ENCODE data around the gene ST7. TPM values are rescaled to one million over a fixed set of nuclear protein-coding genes. Genes with fewer than 3 reads are reported as not detected.
"Not testable (repeated sequence)": the region's sequence is repeated elsewhere in the genome, so short reads cannot be mapped to it uniquely, and the experiment has no call there.

Gene ST7
- total and polyA plus RNA-seq, 8 donors: 7.5 to 49.0 (median 16.1) TPM

DNA sequence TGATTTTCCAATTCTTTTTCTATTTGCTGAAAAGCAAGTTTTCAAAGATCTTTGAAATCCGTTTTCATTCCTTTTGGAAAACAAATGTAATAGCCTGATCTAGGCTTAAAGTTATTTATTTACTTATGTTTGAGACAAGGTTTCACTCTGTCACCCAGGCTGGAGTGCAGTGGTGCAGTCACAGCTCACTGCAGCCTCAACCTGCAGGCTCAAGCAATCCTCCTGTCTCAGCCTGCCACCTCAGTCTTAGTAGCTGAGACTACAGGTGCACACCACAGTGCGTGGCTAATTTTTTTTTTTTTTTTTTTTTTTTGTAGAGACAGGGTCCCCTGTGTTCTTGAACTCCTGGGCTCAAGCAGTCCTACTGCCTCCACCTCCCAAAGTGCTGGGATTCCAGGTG, 4.6 kb downstream of the ST7 start:
- TF ChIP-seq EP300 (IDR thresholded peaks at IDR 0.05) (no peak), POLR2A (IDR thresholded peaks at IDR 0.05) (no peak), POLR2AphosphoS5 (IDR thresholded peaks at IDR 0.05) (no peak)
- TF ChIP-seq, protein P1, sequence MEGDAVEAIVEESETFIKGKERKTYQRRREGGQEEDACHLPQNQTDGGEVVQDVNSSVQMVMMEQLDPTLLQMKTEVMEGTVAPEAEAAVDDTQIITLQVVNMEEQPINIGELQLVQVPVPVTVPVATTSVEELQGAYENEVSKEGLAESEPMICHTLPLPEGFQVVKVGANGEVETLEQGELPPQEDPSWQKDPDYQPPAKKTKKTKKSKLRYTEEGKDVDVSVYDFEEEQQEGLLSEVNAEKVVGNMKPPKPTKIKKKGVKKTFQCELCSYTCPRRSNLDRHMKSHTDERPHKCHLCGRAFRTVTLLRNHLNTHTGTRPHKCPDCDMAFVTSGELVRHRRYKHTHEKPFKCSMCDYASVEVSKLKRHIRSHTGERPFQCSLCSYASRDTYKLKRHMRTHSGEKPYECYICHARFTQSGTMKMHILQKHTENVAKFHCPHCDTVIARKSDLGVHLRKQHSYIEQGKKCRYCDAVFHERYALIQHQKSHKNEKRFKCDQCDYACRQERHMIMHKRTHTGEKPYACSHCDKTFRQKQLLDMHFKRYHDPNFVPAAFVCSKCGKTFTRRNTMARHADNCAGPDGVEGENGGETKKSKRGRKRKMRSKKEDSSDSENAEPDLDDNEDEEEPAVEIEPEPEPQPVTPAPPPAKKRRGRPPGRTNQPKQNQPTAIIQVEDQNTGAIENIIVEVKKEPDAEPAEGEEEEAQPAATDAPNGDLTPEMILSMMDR (IDR thresholded peaks at IDR 0.05): no peak
- no peak overlapping the region for H3K4me3 ChIP-seq
- intact Hi-C loops (cut with DNase I; ENCODE audit: low total_unique reads): no loop called here
- no peaks in the 10 kb centered on the region for H3K27me3 ChIP-seq
- H3K4me1 ChIP-seq: peaks cover 15 to 28% (median 21%) of the 10 kb centered on the region in 4 donors
- no peak overlapping the region for H3K27ac ChIP-seq
- H3K9me3 ChIP-seq: no peaks in the 10 kb centered on the region
- no peaks in the 10 kb centered on the region for H3K36me3 ChIP-seq
- 55 to 87% (median 60%) methylated on average over 2 of the region's 2 CpGs for WGBS, 5 donors
- no peak for DNase-seq

DNA sequence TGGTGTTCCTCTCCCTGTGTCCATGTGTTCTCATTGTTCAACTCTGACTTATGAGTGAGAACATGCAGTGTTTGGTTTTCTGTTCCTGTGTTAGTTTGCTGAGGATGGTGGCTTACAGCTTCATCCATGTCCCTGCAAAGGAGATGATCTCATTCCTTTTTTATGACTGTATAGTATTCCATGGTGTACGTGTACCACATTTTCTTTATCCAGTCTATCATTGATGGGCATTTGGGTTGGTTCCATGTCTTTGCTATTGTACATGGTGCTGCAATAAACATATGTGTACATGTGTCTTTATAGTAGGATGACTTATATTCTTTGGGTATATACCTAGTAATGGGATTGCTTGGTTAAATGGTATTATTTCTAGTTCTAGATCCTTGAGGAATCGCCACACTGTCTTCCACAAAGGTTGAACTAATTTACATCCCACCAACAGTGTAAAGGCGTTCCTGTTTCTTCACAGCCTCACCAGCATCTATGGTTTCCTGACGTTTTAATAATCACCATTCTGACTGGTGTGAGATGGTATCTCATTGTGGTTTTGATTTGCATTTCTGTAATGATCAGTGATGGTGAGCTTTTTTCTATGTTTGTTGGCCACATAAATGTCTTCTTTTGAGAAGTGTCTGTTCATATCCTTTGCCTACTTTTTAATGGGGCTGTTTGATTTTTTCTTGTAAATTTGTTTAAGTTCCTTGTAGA, 8.8 kb downstream of the ST7 start:
- H3K9me3 ChIP-seq: not testable (repeated sequence)

DNA sequence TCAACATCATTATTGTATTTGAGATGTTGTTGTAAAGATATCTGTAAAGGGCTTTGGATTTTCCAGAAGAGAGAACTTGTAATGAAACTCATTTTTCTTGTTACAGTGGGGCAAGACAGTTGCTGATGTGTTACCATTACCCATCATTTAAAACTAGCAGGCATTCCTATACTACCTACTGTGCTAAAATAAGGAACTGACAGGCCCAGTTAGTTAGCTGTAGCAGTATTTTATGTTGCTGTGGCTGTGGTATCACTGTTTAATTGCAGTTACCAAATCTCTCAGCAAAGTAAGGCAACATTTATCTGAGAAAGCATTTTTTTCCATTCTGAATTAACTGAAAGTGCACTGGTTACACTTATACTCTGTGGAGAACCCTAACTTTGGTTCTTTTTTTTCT, 9.9 kb downstream of the ST7 start:
- no peak for TF ChIP-seq POLR2A (IDR thresholded peaks at IDR 0.05)
- no peak for TF ChIP-seq EP300 (IDR thresholded peaks at IDR 0.05)
- no peak for TF ChIP-seq POLR2AphosphoS5 (IDR thresholded peaks at IDR 0.05)
- TF ChIP-seq, protein P1 (IDR thresholded peaks at IDR 0.05): no peak
- DNase-seq: no peak
- H3K9me3 ChIP-seq: no peaks in the 10 kb centered on the region
- intact Hi-C loops (cut with DNase I; ENCODE audit: low total_unique reads): no loop called here
- no peak overlapping the region for H3K4me3 ChIP-seq
- H3K27me3 ChIP-seq: no peaks in the 10 kb centered on the region
- H3K27ac ChIP-seq: no peak overlapping the region
- H3K4me1 ChIP-seq: peaks cover 0 to 7% (median 0%) of the 10 kb centered on the region in 4 donors
- no peaks in the 10 kb centered on the region for H3K36me3 ChIP-seq

More for the DNA sequence above, 8.8 kb downstream of the ST7 start:
- H3K27ac ChIP-seq; H3K27me3 ChIP-seq; DNase-seq; intact Hi-C loops (cut with DNase I; ENCODE audit: low total_unique reads); H3K4me3 ChIP-seq; H3K36me3 ChIP-seq: not testable (repeated sequence)
- H3K4me1 ChIP-seq: peaks cover 0 to 13% (median 0%) of the 10 kb centered on the region in 4 donors
- 84 to 90% (median 86%) methylated on average over 4 of the region's 4 CpGs for WGBS, 5 donors

DNA sequence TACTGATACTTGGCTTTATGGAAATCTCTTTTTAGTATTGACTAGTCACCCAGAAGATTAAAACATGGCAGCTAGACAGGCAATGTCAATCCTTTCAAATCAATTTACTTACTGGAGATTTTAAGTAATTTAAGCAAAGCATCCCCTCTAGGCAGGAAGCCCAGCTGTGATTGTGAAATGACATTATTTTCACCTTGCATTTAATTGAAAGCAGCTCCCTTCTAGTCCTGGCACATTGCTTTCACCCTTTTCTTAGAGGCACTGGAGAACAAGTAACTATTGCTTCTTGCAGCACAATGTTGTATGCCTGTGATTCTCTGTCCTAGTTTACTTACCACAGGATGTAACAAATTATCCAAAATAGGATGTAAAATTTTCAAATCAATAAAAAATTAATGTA, 13.3 kb downstream of the ST7 start:
- H3K9me3 ChIP-seq: no peaks in the 10 kb centered on the region
- peaks cover 0 to 25% (median 5%) of the 10 kb centered on the region in 4 donors for H3K4me1 ChIP-seq
- H3K36me3 ChIP-seq: no peaks in the 10 kb centered on the region
- intact Hi-C loops (cut with DNase I; ENCODE audit: low total_unique reads): no loop called here
- no peak overlapping the region for H3K27ac ChIP-seq
- no peak for DNase-seq
- TF ChIP-seq POLR2A (IDR thresholded peaks at IDR 0.05) (no peak), POLR2AphosphoS5 (IDR thresholded peaks at IDR 0.05) (no peak), EP300 (IDR thresholded peaks at IDR 0.05) (no peak)
- TF ChIP-seq, protein P1 (IDR thresholded peaks at IDR 0.05): no peak
- no peaks in the 10 kb centered on the region for H3K27me3 ChIP-seq
- H3K4me3 ChIP-seq: no peak overlapping the region

DNA sequence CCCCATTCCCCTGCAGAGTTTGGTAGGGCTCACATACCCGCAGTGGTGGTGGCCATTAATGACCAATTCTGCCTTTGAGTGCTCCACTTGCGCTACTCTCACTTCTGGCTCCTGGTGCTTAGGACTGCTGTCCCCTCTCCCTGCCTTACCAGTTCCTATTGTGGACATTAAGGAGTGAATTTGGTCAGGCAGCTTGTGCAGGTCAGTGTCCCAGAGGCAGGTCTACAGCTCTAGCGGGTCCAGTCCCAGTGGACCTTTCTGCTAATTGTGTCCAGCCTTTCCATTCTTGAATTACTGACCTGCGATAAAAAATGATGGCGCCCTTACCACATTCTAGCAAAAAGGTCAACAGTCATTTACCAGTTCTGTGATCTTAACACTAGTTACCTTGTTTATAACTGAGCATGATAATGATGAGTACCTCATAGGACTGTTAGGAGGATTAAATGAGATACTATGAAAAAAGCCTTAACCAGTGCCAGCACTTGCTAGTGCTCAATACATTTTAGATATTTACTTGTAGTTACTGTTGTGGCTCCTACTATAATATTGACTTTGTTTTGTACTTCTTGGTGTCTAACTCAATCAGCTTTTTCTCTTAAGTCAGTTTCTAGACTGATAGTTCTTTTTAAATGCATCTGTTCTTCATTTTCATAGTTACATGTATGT, 14.1 kb downstream of the ST7 start:
- TF ChIP-seq POLR2A (IDR thresholded peaks at IDR 0.05): no peak
- TF ChIP-seq, protein P1 (IDR thresholded peaks at IDR 0.05): no peak
- no peak overlapping the region for H3K4me3 ChIP-seq
- intact Hi-C loops (cut with DNase I; ENCODE audit: low total_unique reads): no loop called here
- WGBS, 5 donors: 93 to 100% (median 97%) methylated on average over 5 of the region's 5 CpGs
- H3K36me3 ChIP-seq: no peaks in the 10 kb centered on the region
- H3K27me3 ChIP-seq: no peaks in the 10 kb centered on the region
- H3K9me3 ChIP-seq: no peaks in the 10 kb centered on the region
- H3K27ac ChIP-seq: no peak overlapping the region
- peaks cover 0 to 25% (median 5%) of the 10 kb centered on the region in 4 donors for H3K4me1 ChIP-seq
- DNase-seq: no peak
